Measurements from ENCODE around the gene CST9L.

DNA sequence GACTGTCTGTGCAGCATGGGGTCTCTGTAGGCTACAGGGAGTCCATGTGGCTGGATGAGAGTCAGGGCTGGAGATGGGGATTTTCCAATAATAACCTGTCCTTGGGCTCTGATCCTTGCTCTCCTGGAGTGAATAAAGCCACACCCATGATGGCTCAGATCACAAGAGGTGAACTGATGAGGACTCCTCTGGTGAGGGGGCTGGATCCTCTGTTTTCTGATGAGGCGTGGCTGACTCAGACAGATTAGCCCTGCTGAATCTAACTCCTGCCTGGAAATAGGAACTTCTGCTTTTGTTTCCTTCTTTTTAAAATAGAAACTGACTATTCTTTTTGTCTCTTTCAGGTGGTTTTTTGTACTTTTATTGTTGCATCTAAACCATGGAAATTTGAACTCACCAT lies 27.0 kb downstream of the CST9L start:
- TF ChIP-seq CTCF (conservative IDR thresholded peaks at IDR 0.05 in 1 of 2, IDR thresholded peaks at IDR 0.05 in 1 of 2; ENCODE audit: low read depth in 1 of 2, low read length in 2 of 2) (no peak), EZH2 (IDR thresholded peaks at IDR 0.05; ENCODE audit: low read length, missing control alignments) (no peak)
